GM19438 (cell line): ENCODE measurements around the gene VSTM2B.

ENCODE experiments used
- ATAC-seq: cut with Tn5 transposase; IDR thresholded peaks from one replicate; pipeline ENCODE4 v1.9.1; 2021; ENCODE audit warnings: low read depth; ENCODE audit not compliant: unreplicated experiment

Gene VSTM2B

DNA sequence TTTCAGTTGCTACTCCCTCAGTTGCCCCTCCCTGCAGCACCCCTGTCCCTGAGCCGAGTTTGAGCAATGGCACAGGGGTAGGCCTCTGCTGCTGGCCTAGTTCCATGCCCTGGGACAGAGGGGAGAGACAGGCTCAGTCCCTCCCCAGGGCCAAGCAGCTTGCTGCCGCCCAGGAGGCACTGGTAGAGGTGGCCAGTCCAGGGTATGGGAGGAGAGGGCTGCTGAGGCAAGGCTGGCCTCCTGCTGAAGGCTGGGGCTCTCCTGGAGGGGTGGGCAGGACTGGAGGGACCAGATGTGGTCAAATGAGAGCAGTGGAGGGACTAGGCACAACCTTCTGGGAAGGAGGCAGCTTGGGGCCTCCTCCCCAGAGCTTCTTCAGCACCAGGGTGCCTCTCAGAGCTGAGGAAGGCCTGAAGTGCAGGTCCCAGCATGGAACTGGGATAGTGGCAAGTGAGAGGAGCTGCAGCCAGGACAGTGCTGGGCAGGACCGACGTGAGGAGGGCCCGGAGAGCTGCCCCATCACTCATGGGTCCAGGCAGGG is 29.8 kb upstream of the VSTM2B start:
- no peak for ATAC-seq

DNA sequence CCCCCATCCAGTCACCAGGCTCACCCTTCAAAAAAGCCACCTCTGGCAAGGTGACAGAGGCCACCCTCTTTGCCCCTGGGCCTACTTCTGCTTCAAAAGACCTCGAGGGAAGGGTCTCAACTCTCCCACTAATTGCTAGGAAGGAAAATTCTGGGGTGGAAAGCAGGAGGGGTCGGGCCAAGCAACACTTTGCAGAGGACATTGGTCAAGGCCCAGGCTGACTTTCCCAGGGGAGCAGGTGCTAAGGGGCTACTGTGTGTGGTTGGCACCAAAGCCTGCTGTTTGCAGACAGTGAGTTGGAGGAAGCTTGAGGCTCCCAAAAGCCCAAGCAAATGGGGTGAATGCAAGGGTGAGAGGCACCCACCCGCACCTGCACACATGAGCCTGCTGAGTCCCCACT is 28.6 kb upstream of the VSTM2B start:
- ATAC-seq = no peak

DNA sequence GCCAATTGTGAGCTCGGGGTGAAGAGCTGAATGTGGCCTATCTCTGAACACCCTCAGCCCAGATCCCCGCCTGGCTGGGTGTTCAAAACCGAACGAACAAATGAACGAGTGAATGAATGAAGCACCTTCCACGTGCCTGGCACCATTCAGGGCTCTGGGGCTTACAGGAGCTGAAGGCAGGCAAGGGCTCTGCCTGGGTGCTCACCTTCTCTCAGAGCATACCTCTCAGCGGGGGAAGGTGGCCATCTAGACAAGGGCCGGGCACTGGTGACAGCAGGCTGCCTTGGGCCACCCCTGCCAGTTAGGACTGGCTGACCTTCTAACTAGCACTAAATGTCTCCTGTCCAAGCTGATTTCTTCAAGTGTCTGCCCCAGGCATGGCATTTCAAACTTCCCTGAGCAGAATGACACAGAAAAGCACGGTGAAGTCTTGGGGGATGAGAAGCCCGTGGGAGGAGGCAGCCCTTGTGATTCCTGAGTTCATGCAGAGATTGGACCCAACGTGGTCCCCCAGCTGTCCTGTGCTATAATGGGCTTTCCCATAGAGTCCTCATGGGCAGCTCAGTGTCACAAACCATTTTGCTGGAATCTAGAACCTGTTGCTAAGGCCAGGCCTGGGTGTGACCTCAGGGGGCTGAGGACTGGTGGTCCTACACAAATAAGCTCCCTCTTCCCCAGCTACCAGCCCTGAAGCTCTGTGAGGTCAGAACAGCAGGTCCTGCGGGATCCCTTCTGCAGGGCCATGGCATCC is 27.9 kb upstream of the VSTM2B start:
- ATAC-seq = no peak

DNA sequence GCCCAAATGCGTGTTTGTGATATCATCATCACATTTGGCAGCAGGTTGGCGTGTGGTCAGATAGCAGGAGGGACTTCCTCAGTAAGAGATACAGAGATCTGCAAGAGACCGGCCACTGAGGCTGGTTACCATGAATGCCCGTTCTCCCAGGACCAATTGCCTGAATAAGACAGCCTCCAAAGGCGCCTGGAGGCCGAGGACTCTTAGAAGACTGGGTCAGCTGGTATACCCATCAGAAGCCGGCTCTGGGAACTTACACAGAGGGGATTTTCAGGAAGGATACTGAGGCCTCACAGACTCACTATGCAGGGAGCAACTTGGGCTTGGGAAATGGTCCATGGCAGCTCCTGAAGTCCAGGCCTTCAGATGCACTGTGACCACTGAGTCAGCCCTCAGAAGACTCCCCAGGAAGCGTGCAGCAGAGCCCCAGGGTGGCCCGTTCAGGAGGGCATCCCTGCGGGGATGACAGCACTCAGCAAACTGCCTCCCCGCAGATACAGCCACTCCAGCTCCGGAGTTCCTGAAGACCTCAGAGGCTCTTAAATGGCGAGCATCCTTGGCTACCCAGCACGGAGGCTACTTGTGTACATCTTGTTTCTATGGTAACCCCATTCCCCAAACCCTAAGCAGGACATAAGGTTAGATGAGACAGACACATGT is 26.4 kb upstream of the VSTM2B start:
- ATAC-seq = no peak

DNA sequence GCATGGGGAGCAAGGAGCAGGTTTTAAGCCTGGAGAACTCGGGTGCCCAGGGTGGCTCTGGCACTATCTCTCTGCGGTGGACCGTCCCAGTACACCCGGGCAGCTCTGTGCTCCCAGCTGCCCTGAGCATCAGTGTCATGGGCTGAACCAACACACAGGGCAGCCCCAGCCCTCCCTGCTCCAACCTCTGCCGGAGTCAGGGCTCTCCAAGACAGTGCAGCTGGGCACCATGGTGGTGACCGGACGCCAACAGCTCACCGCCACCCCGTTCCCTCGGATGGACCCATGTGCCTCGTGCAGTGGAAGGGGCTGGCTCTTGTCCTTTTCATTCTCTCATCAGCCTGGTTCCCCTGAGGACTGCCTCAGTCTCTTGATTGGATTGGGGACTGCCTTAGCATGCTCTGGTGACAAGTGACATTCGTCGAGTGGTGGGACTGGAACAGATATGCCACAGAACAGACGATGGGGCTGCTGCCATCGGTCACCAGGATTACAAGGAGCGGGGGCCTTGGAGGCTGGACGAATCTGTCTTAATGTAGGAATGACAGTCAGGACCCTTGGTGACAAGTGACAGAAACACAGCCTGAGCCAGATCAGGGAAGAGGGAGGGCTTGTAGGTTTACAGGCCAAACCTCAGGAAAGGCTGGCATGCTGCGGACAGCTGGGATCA is 25.7 kb upstream of the VSTM2B start:
- no peak for ATAC-seq

DNA sequence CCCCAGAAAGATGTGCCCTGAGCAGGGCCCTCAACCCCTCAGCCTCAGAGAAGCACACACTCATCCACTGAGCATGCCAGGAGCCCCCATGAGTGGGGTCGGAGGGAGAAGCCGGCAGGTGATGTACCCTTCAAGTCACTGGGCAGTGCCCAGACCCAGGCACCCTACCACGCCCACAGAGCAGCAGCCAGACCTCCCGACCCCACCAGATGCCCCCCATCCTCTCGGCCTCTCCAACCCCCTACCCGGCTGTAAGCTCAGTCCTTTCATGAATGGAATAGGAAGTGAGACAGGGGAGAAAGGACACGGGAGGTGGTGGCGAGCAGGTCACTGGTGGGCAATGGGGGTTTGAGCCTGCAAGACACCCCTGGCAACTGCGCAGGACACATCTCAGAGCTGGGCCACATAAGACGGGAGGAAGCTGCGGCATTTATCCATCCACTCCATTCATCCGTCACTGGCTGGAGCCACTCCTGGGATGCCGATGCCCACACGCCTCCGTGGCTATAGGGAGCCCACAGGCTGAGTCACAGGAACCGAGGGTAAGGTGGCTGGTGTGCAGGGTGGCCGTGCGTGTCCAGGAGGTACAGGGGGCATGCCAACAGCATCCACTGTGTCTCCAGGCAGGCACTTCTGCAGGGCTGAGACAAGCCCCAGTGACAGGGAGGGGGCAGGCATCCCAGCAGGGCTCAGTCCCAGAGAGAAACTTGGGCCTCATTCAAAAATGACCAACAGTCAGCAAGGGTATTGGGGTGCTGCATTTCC is 23.8 kb upstream of the VSTM2B start:
- ATAC-seq = no peak

DNA sequence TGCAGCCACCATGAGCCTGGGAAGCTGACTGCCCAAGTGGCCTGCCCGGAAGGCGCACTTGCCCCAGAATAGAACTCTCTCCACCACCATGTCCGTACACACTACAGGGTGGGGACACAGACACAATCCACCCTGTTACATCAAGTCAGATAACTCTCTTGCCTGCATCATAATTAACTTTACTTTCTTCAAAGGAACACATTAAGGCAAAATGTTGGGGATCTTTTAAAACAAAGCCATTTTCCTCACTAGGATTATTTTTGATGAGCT is 23.3 kb upstream of the VSTM2B start:
- no peak for ATAC-seq

DNA sequence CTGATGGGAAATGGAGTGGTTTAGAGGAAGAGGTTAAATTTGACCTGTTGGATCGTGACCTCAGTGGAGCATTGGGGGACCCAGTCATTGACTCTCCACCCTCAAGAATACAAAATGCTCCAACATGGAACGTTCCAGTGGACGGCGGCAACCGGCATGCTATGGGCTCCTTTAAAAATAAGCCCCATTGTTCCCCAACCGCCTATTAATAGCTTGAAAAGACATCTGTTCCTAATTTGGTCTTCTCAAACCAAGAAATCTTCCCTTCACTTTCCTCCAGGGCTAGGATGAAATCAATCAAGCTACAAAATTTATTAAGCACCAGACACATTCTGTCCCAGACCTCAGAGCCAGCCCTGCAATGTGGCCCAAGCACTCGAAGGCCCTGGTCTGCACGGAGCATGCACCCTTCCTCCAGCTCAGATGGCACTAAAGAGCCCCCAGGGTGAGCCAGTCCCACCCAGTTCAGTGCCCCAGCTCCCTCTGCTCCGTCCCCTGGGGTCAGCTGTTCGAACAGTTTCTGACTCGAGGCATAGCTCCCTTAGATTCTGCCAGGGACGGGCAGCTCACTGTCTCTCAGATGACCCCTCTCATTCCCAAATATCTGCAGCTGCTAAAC is 22.5 kb upstream of the VSTM2B start:
- ATAC-seq = no peak

DNA sequence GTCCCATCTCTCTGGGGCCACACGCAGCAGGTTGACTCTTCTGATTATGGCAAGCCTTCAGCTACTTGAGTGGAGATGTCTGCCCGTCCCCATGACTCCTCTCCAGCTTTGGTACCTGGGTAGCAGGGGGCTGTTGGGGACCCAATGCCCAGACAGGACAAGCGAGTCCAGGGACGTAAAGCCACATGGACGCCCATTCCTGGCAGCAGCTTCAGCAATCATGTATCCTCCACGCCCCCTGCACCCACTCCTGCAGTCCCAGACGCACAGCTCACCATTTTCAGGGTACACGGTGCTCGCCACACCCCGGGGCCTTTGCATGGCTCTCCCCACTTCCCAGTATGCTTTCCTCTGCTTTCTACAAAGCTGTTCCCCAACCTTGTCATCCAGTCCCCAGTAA is 22.0 kb upstream of the VSTM2B start:
- no peak for ATAC-seq

DNA sequence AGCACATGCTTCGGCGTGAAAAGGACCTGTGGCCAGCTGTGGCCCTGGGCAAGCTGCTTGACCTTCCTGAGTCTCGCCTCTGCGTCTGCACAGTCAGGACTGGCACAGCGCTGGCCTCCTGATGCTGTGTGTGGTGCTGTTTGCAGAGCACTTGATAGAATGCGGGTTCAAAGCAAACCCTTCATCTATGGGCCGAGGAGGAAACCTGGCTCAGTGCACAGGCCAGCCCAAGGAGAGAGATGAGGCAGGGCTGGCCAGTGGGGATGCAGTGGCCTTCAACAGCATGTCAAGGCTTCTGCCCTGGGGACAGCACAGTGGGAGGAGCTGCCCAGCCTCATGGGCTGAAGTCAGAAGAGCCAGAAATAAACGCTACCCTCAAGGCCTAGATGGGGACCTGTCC is 21.3 kb upstream of the VSTM2B start:
- ATAC-seq = no peak

DNA sequence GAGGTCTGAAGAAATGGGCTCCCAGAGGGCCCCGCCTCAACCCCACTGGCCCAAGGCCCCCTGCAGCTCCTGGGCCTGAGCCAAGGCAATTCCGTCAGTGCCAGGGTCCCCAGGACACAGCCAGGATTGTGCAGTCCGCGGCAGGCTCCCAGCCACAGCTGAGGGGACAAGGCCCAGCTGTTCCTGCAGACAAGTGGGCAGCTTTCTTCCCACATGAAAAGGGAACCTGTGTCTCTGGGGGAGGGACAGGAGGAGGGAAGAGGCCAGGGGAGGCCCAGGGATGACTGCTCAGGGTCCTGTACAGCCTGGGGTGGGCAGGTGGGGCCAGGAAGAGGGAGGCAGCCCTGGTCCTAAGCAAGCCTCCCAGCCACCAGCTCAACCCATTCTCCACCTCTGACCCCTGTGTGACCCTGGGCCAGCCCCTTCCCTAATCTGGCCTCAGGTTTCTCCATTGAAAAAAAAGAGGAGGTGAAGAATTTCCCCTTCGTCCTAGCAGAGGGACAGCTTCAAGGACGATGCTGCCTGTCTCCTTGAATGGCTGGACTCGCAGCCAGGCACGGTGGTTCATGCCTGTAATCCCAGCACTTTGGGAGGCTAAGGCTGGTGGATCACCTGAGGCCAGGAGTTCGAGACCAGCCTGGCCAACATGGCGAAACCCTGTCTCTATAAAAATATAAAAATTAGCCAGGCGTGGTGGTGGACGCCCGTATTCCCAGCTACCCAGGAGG is 20.5 kb upstream of the VSTM2B start:
- no peak for ATAC-seq

DNA sequence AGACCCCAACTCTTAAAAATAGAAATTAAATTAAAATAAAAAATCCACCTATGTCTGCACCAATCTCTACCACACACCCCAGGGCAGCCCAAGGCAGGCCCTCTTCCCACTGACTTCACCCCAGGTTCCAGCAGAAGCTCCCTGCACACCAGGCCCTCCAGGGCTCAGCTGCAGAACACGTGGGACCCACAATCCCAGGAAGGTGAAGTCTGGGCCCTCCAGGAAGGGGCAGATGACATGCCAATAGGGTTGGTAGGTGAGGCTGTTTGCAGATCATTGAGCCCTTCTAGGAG is 19.2 kb upstream of the VSTM2B start:
- no peak for ATAC-seq

DNA sequence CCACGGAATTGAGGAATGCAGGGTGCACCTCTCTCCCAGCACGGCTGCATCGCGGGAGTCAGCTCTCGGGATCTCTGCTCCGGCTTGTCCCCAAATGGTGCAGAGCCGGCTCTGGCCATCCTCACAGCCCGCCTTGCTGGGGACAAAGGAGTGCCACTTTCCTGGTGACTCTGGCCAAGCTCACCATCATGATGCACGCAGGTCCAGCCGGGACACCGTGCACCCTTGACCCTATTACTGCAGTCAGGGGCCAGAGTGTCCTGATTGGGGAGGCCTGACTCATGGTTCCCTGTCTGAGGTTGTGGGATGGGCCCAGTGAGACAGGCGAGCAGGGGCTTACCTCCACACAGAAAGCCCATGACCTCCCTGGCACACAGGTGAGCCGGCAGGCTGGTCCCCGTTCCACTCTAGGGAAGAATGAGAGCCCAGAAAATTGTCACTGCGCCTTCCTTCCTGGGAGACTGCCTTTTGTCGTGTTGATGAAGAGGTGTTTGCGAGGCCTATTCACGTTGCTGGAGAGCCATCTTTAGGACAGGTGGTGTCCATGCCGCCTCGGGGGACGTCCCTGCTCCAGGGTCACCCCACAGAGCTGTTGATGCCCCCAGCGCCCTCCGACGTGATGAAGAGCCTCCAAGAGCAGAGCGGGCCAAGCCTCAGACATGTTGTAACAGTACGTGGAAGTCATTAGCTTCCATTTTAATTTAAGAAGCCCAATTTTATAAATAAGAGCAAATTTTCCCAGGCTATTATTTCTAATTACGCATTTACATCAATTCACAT is 18.5 kb upstream of the VSTM2B start:
- ATAC-seq = no peak

DNA sequence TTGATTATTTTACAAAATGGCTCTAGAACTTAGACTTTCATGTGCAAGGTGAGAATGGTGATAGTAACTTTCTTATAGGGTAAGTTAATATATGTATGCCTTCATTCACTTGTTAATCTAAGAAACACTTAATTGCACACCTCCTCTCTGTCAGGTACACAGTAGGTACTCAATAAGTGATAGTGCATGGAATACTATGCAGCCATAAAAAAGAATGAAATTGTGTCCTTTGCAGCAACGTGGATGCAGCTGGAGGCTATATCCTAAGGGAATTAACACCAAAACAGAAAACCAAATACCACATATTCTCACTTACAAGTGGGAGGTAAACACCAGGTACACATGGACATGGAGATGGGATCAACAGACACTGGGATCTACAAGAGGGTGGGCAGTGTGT is 17.6 kb upstream of the VSTM2B start:
- no peak for ATAC-seq

DNA sequence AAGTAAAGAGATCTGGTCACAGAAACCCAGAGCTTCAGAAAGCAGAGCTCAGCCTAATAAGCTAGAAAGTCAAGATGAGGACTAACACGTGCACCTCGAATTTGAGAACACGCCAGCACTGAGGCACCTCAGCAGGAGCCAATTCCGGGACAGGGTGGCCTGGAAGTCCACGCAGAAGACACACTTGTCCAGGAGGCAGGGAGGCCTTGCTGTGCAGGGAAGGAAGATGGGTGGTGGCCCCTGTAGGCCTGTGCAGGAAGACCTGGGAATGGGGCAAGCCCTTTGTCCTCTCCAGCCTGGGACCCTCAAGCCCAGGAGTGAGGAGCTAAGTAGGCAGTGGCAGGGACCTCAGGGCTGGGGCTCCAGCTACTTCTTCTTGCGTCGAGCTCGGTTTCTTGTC is 16.3 kb upstream of the VSTM2B start:
- no peak for ATAC-seq

DNA sequence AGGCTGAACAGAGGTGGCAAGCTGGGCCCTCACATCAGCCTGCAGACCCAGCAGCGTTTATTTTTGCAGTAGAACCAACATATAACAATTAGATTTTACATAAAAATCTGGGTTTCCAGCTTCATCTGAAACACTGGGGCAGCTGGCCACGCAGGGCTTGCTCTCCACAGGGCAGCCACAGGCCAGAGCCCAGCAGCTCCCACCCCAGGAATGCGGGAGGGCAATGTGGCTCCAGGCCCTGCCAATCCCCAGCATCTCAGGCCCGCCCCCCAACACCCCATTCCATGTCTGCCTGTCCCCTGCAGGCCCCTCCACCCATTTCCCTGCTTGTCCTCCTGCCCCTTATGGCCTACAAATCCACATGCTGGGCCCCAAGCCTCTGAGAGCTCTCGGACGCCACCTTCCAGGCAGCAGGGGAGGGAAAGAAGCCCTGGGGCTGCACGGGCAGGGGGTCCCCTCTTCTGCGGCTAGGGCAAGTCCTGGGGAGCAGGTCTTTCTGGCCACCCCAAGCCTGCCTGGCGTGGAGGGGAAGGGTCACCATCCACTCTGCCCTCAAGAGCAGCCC is 15.0 kb upstream of the VSTM2B start:
- no peak for ATAC-seq

DNA sequence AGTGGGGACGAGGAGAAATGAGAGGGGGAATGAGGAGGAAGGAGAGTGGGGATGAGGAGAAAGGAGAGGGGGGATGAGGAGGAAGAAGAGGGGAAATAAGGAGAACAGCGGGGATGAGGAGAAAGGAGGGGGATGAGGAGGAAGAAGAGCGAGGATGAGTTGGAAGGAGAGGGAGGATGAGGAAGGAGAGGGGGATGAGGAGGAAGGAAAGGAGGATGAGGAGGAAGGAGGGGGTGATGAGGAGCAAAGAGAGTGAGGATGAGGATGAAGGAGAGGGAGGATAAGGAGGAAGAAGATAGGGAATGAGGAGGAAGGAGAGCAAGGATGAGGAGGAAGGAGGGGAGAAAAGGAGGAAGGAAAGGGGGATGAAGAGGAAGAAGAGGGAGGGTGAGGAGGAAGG is 14.0 kb upstream of the VSTM2B start:
- no peak for ATAC-seq

DNA sequence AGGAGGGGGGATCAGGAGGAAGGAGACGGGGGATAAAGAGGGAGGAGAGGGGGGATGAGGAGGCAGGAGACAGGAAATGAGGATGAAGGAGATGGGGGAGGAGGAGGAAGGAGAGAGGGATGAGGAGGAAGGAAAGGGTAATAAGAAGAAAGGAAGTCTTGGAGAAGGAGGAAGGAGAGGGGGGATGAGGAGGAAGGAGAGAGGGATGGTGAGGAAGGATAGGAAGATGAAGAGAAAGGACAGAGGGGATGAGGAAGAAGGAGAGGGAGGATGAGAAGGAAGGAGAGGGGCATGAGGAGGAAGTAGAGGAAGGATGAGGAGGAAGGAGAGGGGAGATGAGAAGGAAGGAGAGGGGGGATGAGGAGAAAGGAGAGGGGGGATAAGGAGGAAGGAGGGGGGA is 13.0 kb upstream of the VSTM2B start:
- no peak for ATAC-seq

DNA sequence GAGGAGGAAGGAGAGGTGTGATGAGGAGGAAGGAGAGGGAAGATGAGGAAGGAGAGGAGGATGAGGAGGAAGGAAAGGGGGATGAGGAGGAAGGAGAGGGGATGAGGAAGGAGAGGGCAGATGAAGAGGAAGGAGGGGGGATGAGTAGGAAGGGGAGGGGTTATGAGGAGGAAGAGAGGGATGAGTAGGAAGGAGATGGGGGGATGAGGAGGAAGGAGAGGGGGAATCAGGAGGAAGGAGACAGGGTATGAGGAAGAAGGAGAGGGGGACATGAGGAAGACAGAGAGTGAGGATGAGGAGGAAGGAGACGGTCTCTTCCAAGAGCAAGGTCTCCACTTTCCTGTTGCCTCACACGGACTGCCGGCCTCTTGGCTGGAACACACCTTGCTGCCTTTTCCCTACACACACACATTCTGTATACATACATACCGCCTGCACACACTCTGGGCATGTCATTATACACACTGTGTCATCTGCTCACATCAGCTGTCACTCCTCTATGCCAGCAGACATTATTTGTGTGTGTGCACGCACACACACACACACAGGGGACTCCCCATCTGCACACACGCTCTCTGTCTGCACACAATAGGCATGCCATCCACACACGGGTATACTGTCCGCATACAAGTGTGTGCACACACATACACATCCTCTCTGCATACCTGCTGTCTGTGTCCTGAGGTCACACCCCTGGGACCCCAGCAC is 11.1 kb upstream of the VSTM2B start:
- no peak for ATAC-seq
